Fibroblast of lung (primary cell): ENCODE data around the gene TMEM244. TPM values are rescaled to one million over a fixed set of nuclear protein-coding genes. Genes with fewer than 3 reads are reported as not detected.
A peak's percentile ranks its signal among the peaks of the same experiment; 100 is the strongest.
"Not testable (repeated sequence)": the region's sequence is repeated elsewhere in the genome, so short reads cannot be mapped to it uniquely, and the experiment has no call there.

Experiments used
- DNase-seq, 2 donors: peaks; one replicate each; pipeline versions ENCODE4 v3.0.0 to v3.0.0-alpha.2; 2010; ENCODE audit warnings: low read depth in 2 of 2
- H2AFZ ChIP-seq: 2 replicates; pipeline ENCODE4 v1.5.1; 2012; ENCODE audit warnings: low read length, control low read depth, inconsistent platforms
- H3K27ac ChIP-seq: 2 replicates; pipeline ENCODE4 v1.5.1; 2011; ENCODE audit warnings: low read length, control low read depth; ENCODE audit not compliant: insufficient read depth
- H3K27me3 ChIP-seq: 2 replicates; pipeline ENCODE4 v1.5.1; 2011; ENCODE audit warnings: mild to moderate bottlenecking, low read length; ENCODE audit not compliant: control insufficient read depth, insufficient read depth
- H3K36me3 ChIP-seq: 2 replicates; pipeline ENCODE4 v1.5.1; 2011; ENCODE audit warnings: low read length; ENCODE audit not compliant: control insufficient read depth, insufficient read depth
- H3K4me1 ChIP-seq: 2 replicates; pipeline ENCODE4 v1.5.1; 2011; ENCODE audit warnings: low read length; ENCODE audit not compliant: control insufficient read depth, insufficient read depth; ENCODE audit errors: extremely low read depth
- H3K4me2 ChIP-seq: 2 replicates; pipeline ENCODE4 v1.5.1; 2011; ENCODE audit warnings: low read length, control low read depth; ENCODE audit not compliant: insufficient read depth; ENCODE audit errors: extremely low read depth
- H3K4me3 ChIP-seq, 4 experiments: fragments of 200-600 bp in 1 of 4; sonication (generic) in 1 of 4; replicated peaks in 1 of 4; 2 replicates each; pipeline ENCODE4 v1.5.1; 2011 to 2016; ENCODE audit warnings: low read length in 4 of 4, low read depth in 3 of 4, mild to moderate bottlenecking in 3 of 4, control low read depth in 2 of 4, inconsistent platforms in 1 of 4, mixed read lengths in 1 of 4; ENCODE audit not compliant: insufficient read depth in 1 of 4; ENCODE audit errors: control extremely low read depth in 1 of 4
- H3K79me2 ChIP-seq: 2 replicates; pipeline ENCODE4 v1.5.1; 2012; ENCODE audit warnings: mild to moderate bottlenecking, low read length, inconsistent platforms; ENCODE audit not compliant: control insufficient read depth, insufficient read depth
- H3K9ac ChIP-seq: 2 replicates; pipeline ENCODE4 v1.5.1; 2011; ENCODE audit warnings: mild to moderate bottlenecking, low read length, control low read depth; ENCODE audit not compliant: insufficient read depth
- H3K9me3 ChIP-seq: 2 replicates; pipeline ENCODE4 v1.5.1; 2012; ENCODE audit warnings: low read depth, low read length; ENCODE audit not compliant: control insufficient read depth, insufficient read depth
- H4K20me1 ChIP-seq: 2 replicates; pipeline ENCODE4 v1.5.1; 2011; ENCODE audit warnings: low read length; ENCODE audit not compliant: control insufficient read depth, insufficient read depth; ENCODE audit errors: extremely low read depth
- CTCF ChIP-seq, 2 donors: IDR thresholded peaks in 1 of 2; conservative IDR thresholded peaks in 1 of 2; 1 replicate in 1 of 2; 2 replicates in 1 of 2; pipeline ENCODE4 v1.5.1; 2011 to 2012; ENCODE audit warnings: low read length in 2 of 2, control low read depth in 1 of 2, inconsistent platforms in 1 of 2, low read depth in 1 of 2, mild to moderate bottlenecking in 1 of 2
- EZH2 ChIP-seq: IDR thresholded peaks from 2 replicates; pipeline ENCODE4 v1.5.1; 2012; ENCODE audit warnings: low read length, control low read depth, mild to moderate bottlenecking; ENCODE audit errors: missing control alignments
- polyA plus RNA-seq, 2 donors: library from polyadenylated mRNA; depleted of rRNA in 1 of 2; stranded (reverse) in 1 of 2; unstranded in 1 of 2; fragments of >200 nt; gene quantifications; 2 replicates each; pipeline ENCODE4 v1.2.1, GENCODE V29; 2011 to 2012; ENCODE audit warnings: missing spikeins in 1 of 2
- total RNA-seq: library from RNA; depleted of rRNA; stranded (reverse); fragments of >200 nt; gene quantifications from 2 replicates; pipeline ENCODE4 v1.2.1, GENCODE V29; 2014

Gene TMEM244
- total and polyA plus RNA-seq, 2 donors (not counting 1 experiment from before 2014, with no cell fraction given): not detected

DNA sequence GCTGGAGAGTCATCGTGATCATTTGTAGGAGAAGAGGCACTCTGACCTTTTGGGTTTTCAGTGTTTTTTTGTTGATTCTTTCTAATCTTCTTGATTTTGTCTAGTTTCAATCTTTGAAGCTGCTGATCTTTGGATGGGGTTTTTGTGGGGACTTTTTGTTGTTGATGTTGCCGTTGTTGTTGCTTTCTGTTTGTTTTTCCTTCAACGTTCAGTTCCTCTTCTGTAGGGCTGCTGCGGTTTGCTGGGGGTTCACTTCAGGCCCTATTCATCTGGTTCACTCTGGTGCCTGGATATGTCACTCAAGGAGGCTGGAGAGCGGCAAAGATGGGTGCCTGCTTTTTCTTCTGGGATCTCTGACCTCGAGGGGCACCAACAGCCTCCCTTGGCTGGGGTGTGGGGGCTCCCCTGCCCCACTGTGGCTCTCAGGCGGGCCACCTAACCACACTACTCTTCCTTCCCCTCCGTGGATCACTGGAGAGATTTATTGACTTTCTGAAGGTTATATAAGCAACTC, 21.5 kb upstream of the TMEM244 start:
- H4K20me1 ChIP-seq: no peaks in the 10 kb centered on the region
- no peak overlapping the region for H3K27ac ChIP-seq
- H3K27me3 ChIP-seq: no peaks in the 10 kb centered on the region
- H3K9ac ChIP-seq: no peak overlapping the region
- DNase-seq: no peak
- no peaks in the 10 kb centered on the region for H3K79me2 ChIP-seq
- no peaks in the 10 kb centered on the region for H3K4me1 ChIP-seq
- TF ChIP-seq CTCF (conservative IDR thresholded peaks at IDR 0.05 in 1 of 2, IDR thresholded peaks at IDR 0.05 in 1 of 2; ENCODE audit: low read depth in 1 of 2, low read length in 2 of 2) (no peak), EZH2 (no peak)
- H3K4me2 ChIP-seq: no peak overlapping the region
- H3K9me3 ChIP-seq: no peaks in the 10 kb centered on the region
- H3K36me3 ChIP-seq: no peaks in the 10 kb centered on the region
- no peak overlapping the region for H3K4me3 ChIP-seq
- H2AFZ ChIP-seq: no peak overlapping the region

GRCh38 chr6:129877894-129878293, 16.8 kb upstream of the TMEM244 start:
- not testable (repeated sequence) for H2AFZ ChIP-seq, H3K36me3 ChIP-seq, H3K27ac ChIP-seq, H4K20me1 ChIP-seq, H3K4me2 ChIP-seq, H3K4me1 ChIP-seq, H3K9ac ChIP-seq, H3K4me3 ChIP-seq, DNase-seq, H3K27me3 ChIP-seq, H3K79me2 ChIP-seq, H3K9me3 ChIP-seq

DNA sequence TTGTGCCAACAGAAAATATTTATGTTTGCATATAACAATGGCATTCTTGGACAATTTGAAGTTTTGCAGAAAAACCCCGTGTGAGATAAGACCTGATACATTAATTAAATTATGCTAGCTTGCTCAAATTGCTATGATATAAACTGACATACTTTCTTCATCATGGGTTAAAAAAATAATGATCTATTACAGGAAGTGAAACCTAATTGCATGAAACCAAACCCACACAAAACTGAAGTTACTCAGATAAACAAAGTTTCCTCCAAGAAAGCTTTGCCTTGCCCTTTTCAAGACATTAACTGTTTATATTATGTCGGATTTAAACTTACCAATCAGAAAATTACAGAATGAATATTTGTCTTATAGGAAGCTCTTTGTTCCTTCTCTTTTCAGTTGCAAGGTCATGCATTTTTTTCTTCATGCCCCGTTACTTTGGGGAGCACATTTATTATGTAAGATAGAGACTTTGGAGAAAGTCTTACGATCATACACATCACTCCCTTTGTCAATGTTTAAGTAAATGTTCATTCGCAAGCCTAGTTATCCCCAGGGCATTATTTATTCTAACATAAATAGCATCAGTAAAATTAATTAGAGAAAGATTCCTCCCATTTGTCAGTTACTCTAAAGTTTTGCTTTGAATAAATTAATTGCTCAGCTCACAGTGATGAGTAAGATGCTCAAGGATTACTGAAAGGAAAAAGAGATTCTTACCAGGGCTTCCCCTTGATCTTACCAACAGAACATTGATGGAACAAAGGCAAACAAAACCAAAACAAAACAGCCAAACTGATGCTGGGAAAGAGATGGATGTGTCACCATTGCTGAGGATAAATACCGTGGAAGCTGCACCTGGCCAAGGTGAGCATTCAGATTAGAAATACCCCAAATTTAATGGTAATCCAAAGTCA, 14.8 kb upstream of the TMEM244 start:
- Histone ChIP-seq H3K9ac (no peak overlapping the region), H3K36me3 (no peaks in the 10 kb centered on the region), H2AFZ (no peak overlapping the region), H3K27me3 (no peaks in the 10 kb centered on the region), H3K79me2 (no peaks in the 10 kb centered on the region), H3K9me3 (no peaks in the 10 kb centered on the region), H3K4me2 (no peak overlapping the region), H3K4me3 (no peak overlapping the region), H4K20me1 (no peaks in the 10 kb centered on the region), H3K27ac (no peak overlapping the region), H3K4me1 (no peaks in the 10 kb centered on the region)
- DNase-seq: peak in 1 of 2 donors; percentile 34
- TF ChIP-seq EZH2 (no peak), CTCF (conservative IDR thresholded peaks at IDR 0.05 in 1 of 2, IDR thresholded peaks at IDR 0.05 in 1 of 2; ENCODE audit: low read depth in 1 of 2, low read length in 2 of 2) (no peak)
